Measurements from ENCODE around the gene TXNDC11.

TXNDC11 gene

GRCh38 chr16:11630046-11630767 lies 112.5 kb downstream of the TXNDC11 start:
- TF ChIP-seq CTCF (IDR thresholded peaks at IDR 0.05; ENCODE audit: control extremely low read depth, extremely low read depth, low read depth, missing control alignments) = no peak
- ChIA-PET CTCF (interaction anchor here (0.7 to 4.7 kb wide), 5 partner anchors 9 to 224 kb away, joined by 3 to 41 read pairs (median 4); no protein-coding TSS in a partner anchor), POLR2A (interaction anchor here (1.0 kb wide), 1 partner anchor 98 kb away, joined by 3 read pairs; no protein-coding TSS in a partner anchor)
- DNase-seq (ENCODE audit: extremely low spot score) = no peak

Data from GM10248 (cell line).